ENCODE results near the gene THSD7B. TPM values are rescaled to one million over a fixed set of nuclear protein-coding genes. Genes with fewer than 3 reads are reported as not detected.

THSD7B gene
- total RNA-seq, 2 donors from 2014 or later, result 0.51 to 5.4 TPM

DNA sequence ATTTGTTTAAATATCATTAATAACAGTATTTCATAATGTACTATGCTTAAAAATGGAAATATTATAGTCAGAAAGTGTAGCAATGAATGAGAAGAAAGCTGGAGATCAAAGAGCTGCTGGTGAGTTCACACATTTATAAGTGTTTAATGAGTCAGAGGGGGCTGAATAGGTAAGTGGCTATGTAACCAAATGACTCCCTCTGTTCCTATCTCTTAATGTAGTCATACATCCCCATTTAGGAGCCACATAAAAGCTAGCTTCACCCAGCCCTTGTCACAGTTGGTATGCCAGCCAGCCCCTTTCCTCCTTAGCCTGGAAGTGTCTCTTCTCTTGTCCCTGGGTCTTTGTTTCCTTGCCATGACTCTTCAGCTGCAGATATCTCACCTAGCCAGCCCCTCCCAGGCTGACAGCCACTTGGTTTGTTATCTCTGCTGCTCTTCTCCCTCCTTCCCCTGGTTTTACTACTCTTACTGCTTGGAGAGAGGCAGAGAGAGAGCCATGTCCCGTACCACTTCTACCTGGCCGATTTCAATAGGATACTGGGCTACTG is 760.4 kb downstream of the THSD7B start:
- intact Hi-C loops (cut with DNase I), result no loop called here
- H3K27ac ChIP-seq, result no peak overlapping the region
- H3K9me3 ChIP-seq, result no peaks in the 10 kb centered on the region
- no peak for TF ChIP-seq POLR2A (IDR thresholded peaks at IDR 0.05)
- no peak for DNase-seq (ENCODE audit: low spot score)
- no peaks in the 10 kb centered on the region for H3K4me1 ChIP-seq (replicated peaks)
- no peak overlapping the region for H3K4me3 ChIP-seq
- H3K36me3 ChIP-seq, result no peaks in the 10 kb centered on the region
- 83% methylated on average over 2 of the region's 2 CpGs for WGBS
- no peaks in the 10 kb centered on the region for H3K27me3 ChIP-seq (replicated peaks; ENCODE audit: insufficient read depth)

DNA sequence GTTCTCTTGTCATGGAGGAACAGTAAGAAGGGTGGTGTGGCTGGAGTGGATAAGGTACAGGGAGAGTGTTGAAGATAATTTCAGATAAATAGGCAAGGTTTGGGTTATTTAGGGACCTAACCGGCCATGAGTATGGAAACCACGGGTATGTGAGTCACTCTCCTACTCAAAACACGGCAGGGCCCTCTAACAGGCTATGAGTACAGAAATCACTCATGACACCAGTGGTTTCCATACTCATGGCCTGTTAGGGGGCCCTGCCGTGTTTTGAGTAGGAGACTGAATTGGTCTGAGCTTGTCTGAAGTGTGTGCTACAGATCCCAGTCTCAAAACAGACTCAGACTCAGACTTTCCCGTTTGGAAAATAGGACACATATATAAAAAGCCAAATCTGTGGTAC is 770.6 kb downstream of the THSD7B start:
- Histone ChIP-seq H3K27me3 (replicated peaks; ENCODE audit: insufficient read depth) (no peaks in the 10 kb centered on the region), H3K4me3 (no peak overlapping the region), H3K4me1 (replicated peaks) (no peaks in the 10 kb centered on the region), H3K36me3 (no peaks in the 10 kb centered on the region), H3K27ac (no peak overlapping the region), H3K9me3 (no peaks in the 10 kb centered on the region)
- TF ChIP-seq POLR2AphosphoS5 (IDR thresholded peaks at IDR 0.05) (no peak), POLR2A (IDR thresholded peaks at IDR 0.05) (no peak)
- TF ChIP-seq, protein P1, sequence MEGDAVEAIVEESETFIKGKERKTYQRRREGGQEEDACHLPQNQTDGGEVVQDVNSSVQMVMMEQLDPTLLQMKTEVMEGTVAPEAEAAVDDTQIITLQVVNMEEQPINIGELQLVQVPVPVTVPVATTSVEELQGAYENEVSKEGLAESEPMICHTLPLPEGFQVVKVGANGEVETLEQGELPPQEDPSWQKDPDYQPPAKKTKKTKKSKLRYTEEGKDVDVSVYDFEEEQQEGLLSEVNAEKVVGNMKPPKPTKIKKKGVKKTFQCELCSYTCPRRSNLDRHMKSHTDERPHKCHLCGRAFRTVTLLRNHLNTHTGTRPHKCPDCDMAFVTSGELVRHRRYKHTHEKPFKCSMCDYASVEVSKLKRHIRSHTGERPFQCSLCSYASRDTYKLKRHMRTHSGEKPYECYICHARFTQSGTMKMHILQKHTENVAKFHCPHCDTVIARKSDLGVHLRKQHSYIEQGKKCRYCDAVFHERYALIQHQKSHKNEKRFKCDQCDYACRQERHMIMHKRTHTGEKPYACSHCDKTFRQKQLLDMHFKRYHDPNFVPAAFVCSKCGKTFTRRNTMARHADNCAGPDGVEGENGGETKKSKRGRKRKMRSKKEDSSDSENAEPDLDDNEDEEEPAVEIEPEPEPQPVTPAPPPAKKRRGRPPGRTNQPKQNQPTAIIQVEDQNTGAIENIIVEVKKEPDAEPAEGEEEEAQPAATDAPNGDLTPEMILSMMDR (IDR thresholded peaks at IDR 0.05), result no peak
- no peak for DNase-seq (ENCODE audit: low spot score)
- intact Hi-C loops (cut with DNase I), result no loop called here
- 89% methylated on average over 5 of the region's 5 CpGs for WGBS

DNA sequence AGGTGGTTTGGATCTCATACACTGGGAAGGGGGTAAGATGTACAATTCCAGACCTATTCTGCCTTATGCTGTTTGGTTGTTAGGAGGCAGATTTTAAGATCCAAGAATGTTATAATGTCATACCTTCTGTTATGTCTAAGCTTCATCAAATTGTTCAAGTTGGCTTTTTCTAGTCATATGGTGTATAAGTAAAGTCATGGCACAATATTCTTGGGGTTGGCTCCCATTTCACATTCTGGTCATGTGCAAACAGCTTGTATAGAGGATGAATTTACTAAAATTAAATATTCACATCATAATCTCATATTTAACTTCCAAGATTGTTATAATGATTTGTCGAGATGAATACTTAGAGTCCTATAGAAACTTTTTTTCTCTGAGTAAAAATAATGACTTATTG is 774.0 kb downstream of the THSD7B start:
- Histone ChIP-seq H3K9me3 (no peaks in the 10 kb centered on the region), H3K27me3 (replicated peaks; ENCODE audit: insufficient read depth) (no peaks in the 10 kb centered on the region), H3K4me3 (no peak overlapping the region), H3K4me1 (replicated peaks) (no peaks in the 10 kb centered on the region), H3K36me3 (no peaks in the 10 kb centered on the region), H3K27ac (no peak overlapping the region)
- 93% methylated on average over 1 of the region's 1 CpG for WGBS
- DNase-seq (ENCODE audit: low spot score), result no peak
- intact Hi-C loops (cut with DNase I), result no loop called here
- TF ChIP-seq, protein P1 (IDR thresholded peaks at IDR 0.05), result no peak
- no peak for TF ChIP-seq POLR2AphosphoS5 (IDR thresholded peaks at IDR 0.05)
- TF ChIP-seq POLR2A (IDR thresholded peaks at IDR 0.05), result no peak

DNA sequence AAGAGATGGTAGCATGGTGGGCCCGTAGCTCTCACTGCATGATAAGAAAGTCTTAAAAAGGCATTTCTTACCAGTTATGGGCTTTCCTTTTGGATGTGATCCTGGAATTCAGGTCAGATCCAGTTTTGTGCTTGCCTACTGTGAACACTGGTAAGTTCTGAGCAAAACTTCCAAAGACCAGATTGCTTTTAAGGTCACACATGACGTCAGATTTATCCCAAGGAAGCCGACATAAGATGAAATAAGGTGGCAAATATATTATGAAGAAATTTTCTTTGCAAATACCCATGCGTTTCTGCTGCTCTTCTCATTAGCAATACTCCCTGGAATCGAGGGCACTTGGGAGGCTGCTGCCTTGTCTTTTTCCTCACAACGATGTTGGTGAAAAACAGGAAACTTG is 782.5 kb downstream of the THSD7B start:
- no peaks in the 10 kb centered on the region for H3K4me1 ChIP-seq (replicated peaks)
- no peaks in the 10 kb centered on the region for H3K36me3 ChIP-seq
- no peak for DNase-seq (ENCODE audit: low spot score)
- H3K4me3 ChIP-seq, result no peak overlapping the region
- no peak for TF ChIP-seq POLR2A (IDR thresholded peaks at IDR 0.05)
- TF ChIP-seq, protein P1 (IDR thresholded peaks at IDR 0.05), result no peak
- no peak for TF ChIP-seq POLR2AphosphoS5 (IDR thresholded peaks at IDR 0.05)
- no peaks in the 10 kb centered on the region for H3K27me3 ChIP-seq (replicated peaks; ENCODE audit: insufficient read depth)
- H3K9me3 ChIP-seq, result no peaks in the 10 kb centered on the region
- no peak overlapping the region for H3K27ac ChIP-seq
- WGBS, result 84% methylated on average over 6 of the region's 6 CpGs
- intact Hi-C loops (cut with DNase I), result no loop called here

DNA sequence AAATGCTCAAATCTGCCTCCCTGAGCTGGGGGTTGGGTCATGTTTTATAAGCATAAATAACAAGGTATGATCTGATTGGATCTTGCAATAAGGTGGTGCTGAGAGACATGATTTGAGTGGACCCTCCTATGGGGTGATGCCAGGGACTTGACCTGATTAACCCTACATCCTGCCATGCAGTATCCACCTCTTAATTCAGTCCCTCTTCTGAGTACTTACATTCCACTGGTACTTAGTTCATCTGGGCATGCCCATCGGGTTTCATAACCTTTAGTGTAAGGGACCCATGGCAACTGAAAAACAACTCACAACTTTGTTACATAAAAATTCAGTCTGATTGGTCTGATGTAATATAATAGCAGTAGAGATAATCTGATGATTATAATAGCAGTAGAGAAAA is 801.0 kb downstream of the THSD7B start:
- 79% methylated on average over 1 of the region's 1 CpG for WGBS
- intact Hi-C loops (cut with DNase I), result no loop called here

More for the DNA sequence above, 801.0 kb downstream of the THSD7B start:
- Histone ChIP-seq H3K27me3 (replicated peaks; ENCODE audit: insufficient read depth) (no peaks in the 10 kb centered on the region), H3K9me3 (no peaks in the 10 kb centered on the region), H3K27ac (no peak overlapping the region), H3K4me3 (no peak overlapping the region), H3K4me1 (replicated peaks) (no peaks in the 10 kb centered on the region), H3K36me3 (no peaks in the 10 kb centered on the region)
- TF ChIP-seq POLR2A (IDR thresholded peaks at IDR 0.05) (no peak), POLR2AphosphoS5 (IDR thresholded peaks at IDR 0.05) (no peak)
- TF ChIP-seq, protein P1 (IDR thresholded peaks at IDR 0.05), result no peak
- DNase-seq (ENCODE audit: low spot score), result no peak

All from prostate gland (tissue), 2 donors.